H1 (cell line): ENCODE measurements around the gene UBE2E1.

Source experiments
- CHD2 ChIP-seq: IDR thresholded peaks from 2 replicates; pipeline ENCODE4 v1.6.1; 2012; ENCODE audit warnings: low read length, improper control_type of control experiment
- EP300 ChIP-seq, 2 experiments: IDR thresholded peaks; 1 replicate in 1 of 2; 2 replicates in 1 of 2; pipeline ENCODE4 v1.6.1; 2011 to 2012; ENCODE audit warnings: low read depth in 2 of 2, low read length in 2 of 2, mild to moderate bottlenecking in 2 of 2, borderline replicate concordance in 1 of 2, inconsistent platforms in 1 of 2, moderate library complexity in 1 of 2
- HDAC6 ChIP-seq: IDR thresholded peaks from one replicate; pipeline ENCODE4 v1.7.1; 2012; ENCODE audit warnings: low read depth, mild to moderate bottlenecking, inconsistent platforms, low read length, moderate library complexity
- JUND ChIP-seq: IDR thresholded peaks from 2 replicates; pipeline ENCODE4 v1.6.1; 2011; ENCODE audit warnings: mild to moderate bottlenecking, improper control_type of control experiment, low read length
- POLR2AphosphoS5 ChIP-seq: IDR thresholded peaks from 2 replicates; pipeline ENCODE4 v1.6.1; 2011; ENCODE audit warnings: low read depth, low read length
- RFX5 ChIP-seq: IDR thresholded peaks from 2 replicates; pipeline ENCODE4 v1.6.1; 2011; ENCODE audit warnings: low read depth, low read length, improper control_type of control experiment, borderline replicate concordance
- TF ChIP-seq, protein P1 (sequence below), 3 experiments: IDR thresholded peaks; 1 replicate in 2 of 3; 2 replicates in 1 of 3; pipeline versions ENCODE4 v1.5.1 to v1.6.1; 2011; ENCODE audit warnings: low read length in 3 of 3, mild to moderate bottlenecking in 3 of 3, inconsistent platforms in 2 of 3, low read depth in 1 of 3, moderate library complexity in 1 of 3; ENCODE audit not compliant: insufficient read depth in 1 of 3; ENCODE audit errors: control extremely low read depth in 1 of 3

DNA sequence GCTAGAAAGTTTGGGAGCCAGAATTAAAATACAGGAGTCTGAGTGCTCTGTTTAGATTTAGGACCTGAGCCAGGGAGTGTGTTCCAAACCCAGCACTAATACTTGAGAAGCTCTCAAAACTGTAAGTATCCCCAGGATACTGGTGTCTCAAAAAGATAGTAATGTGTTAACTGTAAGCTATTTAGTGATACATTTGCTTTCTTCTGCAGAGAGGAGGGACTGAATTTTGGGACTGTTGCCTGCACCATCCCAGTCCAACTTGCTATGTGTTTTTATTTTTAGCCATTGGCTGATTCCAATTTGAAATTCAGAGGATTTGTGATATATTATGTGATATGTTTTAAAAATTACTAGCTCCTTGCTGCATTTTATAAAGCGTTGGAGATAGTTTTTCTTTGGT lies 31.5 kb downstream of the UBE2E1 start:
- TF ChIP-seq EP300 (IDR thresholded peaks at IDR 0.05; ENCODE audit: borderline replicate concordance in 1 of 2, low read depth in 2 of 2, low read length in 2 of 2) (no peak), JUND (no peak), HDAC6 (no peak), POLR2AphosphoS5 (no peak), CHD2 (no peak), RFX5 (no peak)
- TF ChIP-seq, protein P1, sequence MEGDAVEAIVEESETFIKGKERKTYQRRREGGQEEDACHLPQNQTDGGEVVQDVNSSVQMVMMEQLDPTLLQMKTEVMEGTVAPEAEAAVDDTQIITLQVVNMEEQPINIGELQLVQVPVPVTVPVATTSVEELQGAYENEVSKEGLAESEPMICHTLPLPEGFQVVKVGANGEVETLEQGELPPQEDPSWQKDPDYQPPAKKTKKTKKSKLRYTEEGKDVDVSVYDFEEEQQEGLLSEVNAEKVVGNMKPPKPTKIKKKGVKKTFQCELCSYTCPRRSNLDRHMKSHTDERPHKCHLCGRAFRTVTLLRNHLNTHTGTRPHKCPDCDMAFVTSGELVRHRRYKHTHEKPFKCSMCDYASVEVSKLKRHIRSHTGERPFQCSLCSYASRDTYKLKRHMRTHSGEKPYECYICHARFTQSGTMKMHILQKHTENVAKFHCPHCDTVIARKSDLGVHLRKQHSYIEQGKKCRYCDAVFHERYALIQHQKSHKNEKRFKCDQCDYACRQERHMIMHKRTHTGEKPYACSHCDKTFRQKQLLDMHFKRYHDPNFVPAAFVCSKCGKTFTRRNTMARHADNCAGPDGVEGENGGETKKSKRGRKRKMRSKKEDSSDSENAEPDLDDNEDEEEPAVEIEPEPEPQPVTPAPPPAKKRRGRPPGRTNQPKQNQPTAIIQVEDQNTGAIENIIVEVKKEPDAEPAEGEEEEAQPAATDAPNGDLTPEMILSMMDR (IDR thresholded peaks at IDR 0.05; ENCODE audit: control extremely low read depth in 1 of 3, insufficient read depth in 1 of 3, low read depth in 1 of 3, low read length in 3 of 3): no peak
